GM12801 (cell line): ENCODE measurements around the gene PTH.

Experiments
- TF ChIP-seq, protein P1 (sequence below): IDR thresholded peaks from one replicate; pipeline ENCODE4 v1.5.1; 2011; ENCODE audit warnings: control low read depth; ENCODE audit not compliant: insufficient read length; ENCODE audit errors: extremely low read depth

The PTH gene

DNA sequence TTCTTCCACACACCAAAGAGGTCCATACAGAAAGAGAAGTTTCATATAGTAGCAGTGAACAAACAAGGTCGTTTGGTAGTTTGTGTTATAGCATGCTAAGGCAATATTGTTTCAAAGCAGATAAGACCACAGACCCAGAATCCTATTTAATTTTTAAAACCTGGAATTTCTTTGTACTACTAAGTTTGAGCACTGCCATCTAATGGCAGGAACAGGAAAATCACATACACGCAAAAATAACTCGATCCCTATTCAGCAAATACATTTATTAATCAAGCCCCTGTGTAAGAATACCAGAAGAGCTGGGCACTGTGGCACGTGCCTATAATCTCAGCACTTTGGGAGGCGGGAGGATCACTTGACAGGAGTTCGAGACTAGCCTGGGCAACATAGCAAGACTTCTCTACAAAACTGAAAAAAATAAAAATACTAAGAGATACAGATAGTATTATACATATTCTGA is 29.9 kb downstream of the PTH start:
- TF ChIP-seq, protein P1, sequence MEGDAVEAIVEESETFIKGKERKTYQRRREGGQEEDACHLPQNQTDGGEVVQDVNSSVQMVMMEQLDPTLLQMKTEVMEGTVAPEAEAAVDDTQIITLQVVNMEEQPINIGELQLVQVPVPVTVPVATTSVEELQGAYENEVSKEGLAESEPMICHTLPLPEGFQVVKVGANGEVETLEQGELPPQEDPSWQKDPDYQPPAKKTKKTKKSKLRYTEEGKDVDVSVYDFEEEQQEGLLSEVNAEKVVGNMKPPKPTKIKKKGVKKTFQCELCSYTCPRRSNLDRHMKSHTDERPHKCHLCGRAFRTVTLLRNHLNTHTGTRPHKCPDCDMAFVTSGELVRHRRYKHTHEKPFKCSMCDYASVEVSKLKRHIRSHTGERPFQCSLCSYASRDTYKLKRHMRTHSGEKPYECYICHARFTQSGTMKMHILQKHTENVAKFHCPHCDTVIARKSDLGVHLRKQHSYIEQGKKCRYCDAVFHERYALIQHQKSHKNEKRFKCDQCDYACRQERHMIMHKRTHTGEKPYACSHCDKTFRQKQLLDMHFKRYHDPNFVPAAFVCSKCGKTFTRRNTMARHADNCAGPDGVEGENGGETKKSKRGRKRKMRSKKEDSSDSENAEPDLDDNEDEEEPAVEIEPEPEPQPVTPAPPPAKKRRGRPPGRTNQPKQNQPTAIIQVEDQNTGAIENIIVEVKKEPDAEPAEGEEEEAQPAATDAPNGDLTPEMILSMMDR: no peak

DNA sequence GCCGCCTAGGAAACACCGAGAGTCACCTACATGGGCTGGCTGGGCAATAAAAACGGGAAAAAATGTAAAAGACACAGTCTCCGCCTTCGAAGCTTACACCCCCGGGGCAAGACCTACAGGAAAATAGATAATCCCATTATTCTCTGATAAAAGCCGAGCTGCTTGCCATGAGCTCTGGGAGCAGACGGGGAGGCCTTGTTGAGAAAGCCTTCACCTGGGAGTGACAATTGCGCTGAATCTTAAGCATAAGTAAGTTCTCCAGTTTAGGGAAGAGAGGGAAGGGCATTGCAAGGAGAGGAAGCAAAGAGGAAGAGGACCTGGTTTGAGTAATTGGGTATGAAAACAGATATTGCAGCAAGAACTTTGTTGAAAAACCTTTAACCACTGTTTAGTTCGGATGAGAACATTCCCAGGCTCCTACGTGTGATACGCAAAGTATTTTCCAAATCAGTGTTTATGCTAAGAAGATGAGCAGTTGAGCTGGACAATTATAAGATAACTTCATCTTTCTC is 32.0 kb downstream of the PTH start:
- TF ChIP-seq, protein P1: no peak

DNA sequence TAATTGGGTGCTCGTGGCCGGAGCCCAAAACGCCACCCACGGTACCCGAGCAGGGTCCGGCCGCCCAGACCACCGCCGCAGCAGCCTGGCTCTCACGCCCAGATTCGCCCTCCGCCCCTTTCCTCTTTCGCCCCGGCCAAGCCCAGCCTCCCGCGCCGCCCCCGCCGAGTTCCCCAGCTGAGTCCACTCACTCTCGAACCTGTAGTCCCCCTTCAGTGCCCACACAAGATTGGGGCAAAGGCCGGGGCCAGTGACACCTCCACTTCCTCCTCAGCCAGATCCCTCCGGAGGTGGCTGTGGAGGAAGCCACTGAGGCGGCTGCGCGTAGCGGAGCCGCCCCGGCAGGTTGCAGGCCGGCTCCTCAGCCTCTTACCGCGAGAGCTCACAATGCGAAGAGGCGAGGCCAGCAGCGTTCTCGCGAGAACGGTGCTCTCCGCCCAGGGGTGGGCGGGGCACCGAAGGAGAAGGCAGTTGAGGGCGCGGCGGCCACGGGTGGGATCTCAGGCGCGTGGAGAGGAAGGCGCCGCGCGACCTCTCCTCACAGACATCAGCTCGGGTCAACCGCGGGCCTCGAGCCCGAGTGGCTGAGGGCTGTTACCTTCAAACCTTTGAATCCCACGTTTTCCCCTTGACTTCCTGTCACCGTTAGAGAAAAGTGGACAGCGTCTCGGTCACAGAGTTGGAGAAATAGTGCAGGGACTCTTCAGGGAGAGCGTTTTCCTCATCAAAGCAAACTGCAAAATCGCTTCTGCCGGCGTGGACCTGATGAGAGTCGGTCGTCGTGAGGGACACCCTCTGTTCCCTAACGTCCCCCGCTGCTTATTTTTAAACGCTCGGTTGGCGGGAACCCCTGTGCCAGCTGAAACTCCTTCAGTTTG is 32.7 kb downstream of the PTH start, which contains the start of gene BTBD10:
Gene BTBD10, minus strand, starts transcription at position 322 of the 878 bp plus-strand sequence. CDS start 18,098 bp downstream, outside the sequence.
- TF ChIP-seq, protein P1: no peak

DNA sequence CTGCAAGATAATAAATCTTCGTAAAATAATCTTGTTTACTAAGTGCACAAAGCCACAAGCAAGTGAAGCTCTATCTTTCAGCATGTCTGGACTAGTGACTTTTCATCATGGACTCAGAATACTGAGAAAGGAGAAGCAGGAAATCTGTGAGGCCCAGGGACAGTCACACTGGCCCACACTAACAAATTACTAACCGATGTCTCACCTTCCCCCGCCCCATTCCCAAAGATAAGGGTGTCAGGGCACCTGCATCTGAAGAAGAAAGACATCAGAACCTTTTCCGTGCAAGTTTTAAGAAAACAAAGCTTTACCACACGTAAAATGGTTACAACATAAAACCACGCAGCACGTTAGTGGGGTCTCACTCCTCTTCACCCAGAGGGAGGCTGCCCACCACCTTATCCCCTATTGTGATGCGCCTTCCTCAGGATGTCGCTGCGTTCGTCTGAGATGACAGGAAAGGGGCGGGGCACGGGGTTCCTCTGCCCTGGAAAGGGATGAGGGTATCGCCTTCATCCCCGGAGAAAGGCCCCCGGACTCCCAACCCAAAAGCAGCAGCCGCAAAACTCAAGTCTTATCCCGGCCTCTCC is 33.4 kb downstream of the PTH start:
- TF ChIP-seq, protein P1: no peak

DNA sequence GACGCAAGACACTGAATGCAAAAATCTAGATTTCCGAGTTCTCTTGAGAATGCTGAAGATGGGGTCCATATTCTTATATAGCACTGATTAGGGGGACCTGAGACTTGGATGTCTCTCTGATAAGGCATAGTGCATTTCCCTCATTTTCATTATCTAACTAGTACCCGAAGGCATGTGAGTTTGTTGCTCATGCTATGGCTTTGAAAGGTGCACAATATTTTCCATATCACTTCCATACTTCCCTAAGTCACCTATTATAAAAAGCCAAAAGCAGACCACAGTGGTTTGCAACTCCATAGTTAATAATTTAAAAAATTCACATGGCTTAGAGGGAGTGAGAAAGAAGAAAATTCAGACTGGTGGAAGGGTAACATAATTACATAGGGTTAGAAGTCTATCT is 34.5 kb downstream of the PTH start:
- TF ChIP-seq, protein P1: no peak

DNA sequence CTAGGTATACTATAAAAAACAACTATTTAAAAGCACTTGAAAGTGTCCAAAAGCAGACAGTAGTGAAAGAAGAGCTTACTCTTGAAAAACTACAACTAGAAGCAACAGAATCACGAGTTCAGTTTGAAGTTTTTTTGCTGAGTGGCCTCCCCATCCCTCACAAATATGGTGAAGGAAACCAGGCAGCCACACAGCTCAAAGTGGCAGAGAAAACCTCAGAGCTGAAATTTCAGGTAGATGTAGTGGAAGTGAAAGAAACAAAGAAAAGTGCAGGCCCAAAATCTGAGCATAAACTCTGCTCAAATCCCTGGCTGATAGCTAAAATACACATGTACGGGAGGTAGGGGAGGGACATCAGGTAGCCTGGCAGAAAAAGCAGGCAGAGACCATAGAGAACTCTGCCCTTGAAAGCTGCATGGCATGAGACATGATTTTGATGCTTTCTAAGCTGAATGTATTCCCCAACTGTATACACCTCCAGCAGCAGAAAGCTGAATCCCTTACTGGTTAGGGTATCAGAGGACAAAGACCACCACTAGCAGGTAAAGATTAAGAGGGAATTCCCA is 44.9 kb downstream of the PTH start:
- TF ChIP-seq, protein P1: no peak

DNA sequence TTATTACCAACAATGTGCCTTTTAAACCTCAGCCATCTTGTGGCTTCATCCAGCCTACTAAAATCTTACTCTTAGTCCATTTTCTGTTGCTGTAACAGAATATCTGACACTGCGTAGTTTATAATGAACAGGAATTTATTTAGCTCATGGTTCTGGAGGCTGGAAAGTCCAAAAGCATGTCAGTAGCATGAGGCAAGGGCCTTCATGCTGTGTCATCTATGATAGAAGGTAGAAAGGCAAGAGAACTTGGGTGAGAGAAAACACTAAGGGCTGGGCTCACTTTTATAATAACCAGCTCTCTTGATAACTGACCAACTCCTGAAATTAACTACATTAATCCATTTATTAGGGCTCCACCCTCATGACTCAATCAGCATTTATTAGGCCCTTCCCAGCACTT is 46.3 kb downstream of the PTH start:
- TF ChIP-seq, protein P1: no peak
